Effector memory CD4-positive, alpha-beta T cell (primary cell): ENCODE data around the gene MBOAT7.

Experiments
- DNase-seq, 3 donors: peaks; one replicate each; pipeline ENCODE4 v3.0.0-alpha.2; 2020
- H3K27ac ChIP-seq: 2 replicates; pipeline ENCODE4 v1.7.0; 2013; ENCODE audit warnings: mild to moderate bottlenecking, low read length, moderate library complexity; ENCODE audit not compliant: insufficient read depth, poor library complexity, severe bottlenecking
- H3K27me3 ChIP-seq: replicated peaks from 2 replicates; pipeline ENCODE4 v1.7.0; 2013; ENCODE audit warnings: mild to moderate bottlenecking, low read length; ENCODE audit not compliant: insufficient read depth, control insufficient read depth, poor library complexity, severe bottlenecking
- H3K36me3 ChIP-seq: 2 replicates; pipeline ENCODE4 v1.7.0; 2013; ENCODE audit warnings: mild to moderate bottlenecking, low read length, moderate library complexity; ENCODE audit not compliant: control insufficient read depth, insufficient read depth
- H3K4me1 ChIP-seq: 2 replicates; pipeline ENCODE4 v1.7.0; 2013; ENCODE audit warnings: low read length, mild to moderate bottlenecking; ENCODE audit not compliant: control insufficient read depth, insufficient read depth, poor library complexity, severe bottlenecking
- H3K4me3 ChIP-seq: 2 replicates; pipeline ENCODE4 v1.7.0; 2013; ENCODE audit warnings: low read length, low read depth, mild to moderate bottlenecking; ENCODE audit not compliant: insufficient read depth, poor library complexity, severe bottlenecking
- H3K9me3 ChIP-seq: 2 replicates; pipeline ENCODE4 v1.7.0; 2013; ENCODE audit warnings: mild to moderate bottlenecking, low read length, moderate library complexity; ENCODE audit not compliant: control insufficient read depth

The MBOAT7 gene

DNA sequence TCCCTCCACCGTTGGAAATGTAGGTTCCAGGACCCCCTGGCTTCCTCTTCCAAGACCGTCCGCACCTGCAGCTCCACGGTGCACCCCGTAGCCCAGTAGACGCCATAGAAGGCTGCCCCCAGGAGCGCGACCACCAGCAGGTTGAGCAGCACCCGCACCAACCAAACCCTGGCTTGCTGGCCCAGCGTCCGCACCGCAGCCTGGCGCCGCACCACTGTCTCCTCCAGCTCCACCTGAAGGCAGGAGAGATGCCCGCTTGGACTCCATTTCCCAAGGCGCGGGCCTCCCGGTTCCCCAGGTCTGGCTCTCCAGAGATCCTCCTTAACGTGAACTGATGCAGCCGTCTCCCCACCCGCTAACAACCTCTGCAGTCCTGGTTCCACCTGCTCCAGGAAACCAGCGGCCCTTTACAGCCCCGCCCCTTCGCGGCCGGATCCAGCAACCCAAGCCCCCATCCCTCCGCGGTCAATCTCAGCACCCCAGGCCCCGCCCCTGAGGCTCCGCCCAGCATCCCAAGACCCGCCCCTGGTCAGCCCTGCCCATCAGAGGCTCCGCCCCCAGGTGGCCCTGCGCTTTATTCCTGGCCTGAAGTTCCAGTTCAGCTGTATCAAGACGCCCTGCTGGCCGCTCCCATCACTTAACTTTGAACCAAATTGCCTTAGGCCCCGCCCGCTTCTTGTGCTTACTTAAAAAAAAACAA lies 24.9 kb downstream of the MBOAT7 start:
- no peak overlapping the region for H3K4me3 ChIP-seq
- no peak overlapping the region for H3K27ac ChIP-seq
- H3K27me3 ChIP-seq, result no peaks in the 10 kb centered on the region
- H3K4me1 ChIP-seq, result peaks cover 35% of the 10 kb centered on the region
- H3K9me3 ChIP-seq, result no peaks in the 10 kb centered on the region
- peak; percentile 56 to 71 (median 58) for DNase-seq
- H3K36me3 ChIP-seq, result no peaks in the 10 kb centered on the region

DNA sequence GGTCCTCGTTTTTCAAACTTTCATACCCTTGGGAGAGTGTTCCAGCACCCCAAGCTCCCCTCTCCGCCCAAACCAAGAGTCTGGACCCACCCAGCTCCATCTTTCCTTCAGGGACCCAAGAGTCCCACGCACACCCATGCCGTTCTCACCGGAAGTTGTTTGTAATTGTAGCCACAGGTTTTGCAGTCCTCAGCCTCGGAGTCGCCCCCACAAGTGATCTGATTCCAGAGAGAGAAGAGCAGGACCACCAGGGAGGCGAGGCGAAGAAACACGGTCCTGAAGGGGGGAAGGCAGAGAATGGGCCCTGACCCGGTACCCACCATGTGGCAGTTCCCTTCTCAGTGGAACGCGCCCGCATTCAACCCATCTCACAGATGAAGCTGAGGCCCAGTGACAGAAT lies 26.5 kb downstream of the MBOAT7 start:
- Histone ChIP-seq H3K4me3 (peak overlapping the region; percentile 40), H3K36me3 (peaks cover 6% of the 10 kb centered on the region), H3K9me3 (no peaks in the 10 kb centered on the region), H3K4me1 (peaks cover 43% of the 10 kb centered on the region), H3K27ac (no peak overlapping the region), H3K27me3 (no peaks in the 10 kb centered on the region)
- DNase-seq, result no peak

DNA sequence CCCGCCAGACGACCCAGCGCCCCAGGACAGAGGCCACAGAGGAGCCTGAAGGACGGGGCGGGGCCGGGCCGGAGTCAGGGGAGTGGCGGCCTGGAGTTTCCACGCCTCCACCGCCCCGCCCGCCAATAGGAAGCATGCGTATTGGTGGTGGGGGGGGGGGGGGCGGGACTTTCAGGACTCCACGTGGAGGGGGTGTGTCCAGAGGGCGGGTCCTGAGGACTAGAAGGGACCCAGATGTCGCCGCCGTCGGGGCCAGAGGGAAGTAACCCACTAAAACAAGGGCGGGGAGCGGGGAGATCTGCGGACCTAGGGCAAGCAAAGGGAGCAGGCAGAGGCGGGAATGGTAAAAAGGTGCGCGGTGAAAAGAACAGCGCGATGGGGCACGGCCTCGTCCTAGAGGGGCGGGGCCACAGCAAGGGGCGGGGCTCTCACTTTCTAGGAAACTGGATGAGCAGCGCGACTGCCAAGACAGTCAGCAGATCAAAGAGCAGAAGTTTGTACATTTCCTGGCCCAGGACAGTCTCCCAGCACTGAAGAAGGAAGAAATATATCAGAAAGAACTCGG lies 27.1 kb downstream of the MBOAT7 start:
- Histone ChIP-seq H3K27me3 (no peaks in the 10 kb centered on the region), H3K4me1 (peaks cover 47% of the 10 kb centered on the region), H3K27ac (peak overlapping the region; percentile 25), H3K9me3 (no peaks in the 10 kb centered on the region), H3K4me3 (peak overlapping the region; percentile 40), H3K36me3 (peaks cover 10% of the 10 kb centered on the region)
- DNase-seq, result peak; percentile 66 to 76 (median 67)

DNA sequence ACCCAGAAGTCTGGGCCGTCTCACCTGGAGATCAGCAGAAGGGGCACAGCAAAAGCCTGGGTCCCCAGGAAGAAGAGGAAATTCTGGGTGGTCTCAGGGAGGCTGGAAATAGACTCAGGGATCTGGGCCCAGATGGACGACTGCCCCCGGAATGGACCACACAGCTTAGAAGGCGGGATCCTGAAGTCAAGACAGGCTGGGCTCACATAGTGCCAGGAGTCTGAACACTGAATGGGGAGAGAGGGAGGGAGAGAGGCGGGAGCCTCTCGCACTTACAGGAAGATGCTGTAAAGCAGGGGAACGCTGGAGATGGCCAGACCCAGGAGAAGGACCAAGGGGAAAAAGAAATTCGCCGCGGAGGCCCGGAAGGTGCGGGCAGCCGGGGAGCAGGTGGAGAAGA lies 28.5 kb downstream of the MBOAT7 start:
- no peaks in the 10 kb centered on the region for H3K27me3 ChIP-seq
- peak overlapping the region; percentile 78 for H3K27ac ChIP-seq
- no peak for DNase-seq
- H3K36me3 ChIP-seq, result peaks cover 25% of the 10 kb centered on the region
- peak overlapping the region; percentile 55 for H3K4me3 ChIP-seq
- no peaks in the 10 kb centered on the region for H3K9me3 ChIP-seq
- peaks cover 47% of the 10 kb centered on the region for H3K4me1 ChIP-seq

DNA sequence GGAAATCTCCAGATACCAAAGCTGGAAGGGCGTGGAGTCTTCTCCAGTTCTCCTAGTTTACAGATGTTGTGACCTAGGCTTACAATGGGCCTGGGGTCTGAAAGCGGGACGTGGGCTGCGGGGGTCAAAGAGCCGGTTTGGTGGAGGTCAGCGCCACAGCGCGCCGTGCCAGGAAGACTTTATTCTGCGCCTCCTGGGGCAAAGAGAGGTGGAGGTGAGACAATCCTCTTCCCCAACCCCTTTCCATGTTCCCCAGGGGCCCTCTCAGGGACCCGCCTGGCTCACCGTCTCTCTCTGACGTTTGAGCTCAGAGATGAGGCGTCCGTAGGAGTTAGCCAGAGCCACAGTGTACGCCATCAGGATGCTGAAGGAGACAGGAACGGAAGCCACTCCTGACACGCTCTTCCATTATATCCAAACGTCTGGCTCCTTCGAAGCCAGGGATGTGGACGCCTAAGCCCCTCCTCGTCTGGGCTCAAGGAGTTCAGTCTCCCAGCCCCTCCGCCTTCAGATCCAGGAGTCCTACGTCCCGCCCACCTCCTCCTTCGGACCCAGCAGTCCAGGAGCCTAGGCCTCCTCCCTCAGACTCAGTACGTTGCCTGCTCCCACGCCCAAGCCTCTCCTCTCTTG lies 29.1 kb downstream of the MBOAT7 start:
- Histone ChIP-seq H3K4me1 (peaks cover 52% of the 10 kb centered on the region), H3K27ac (peak overlapping the region; percentile 78), H3K27me3 (no peaks in the 10 kb centered on the region), H3K36me3 (peaks cover 30% of the 10 kb centered on the region), H3K9me3 (no peaks in the 10 kb centered on the region), H3K4me3 (peak overlapping the region; percentile 55)
- no peak for DNase-seq

DNA sequence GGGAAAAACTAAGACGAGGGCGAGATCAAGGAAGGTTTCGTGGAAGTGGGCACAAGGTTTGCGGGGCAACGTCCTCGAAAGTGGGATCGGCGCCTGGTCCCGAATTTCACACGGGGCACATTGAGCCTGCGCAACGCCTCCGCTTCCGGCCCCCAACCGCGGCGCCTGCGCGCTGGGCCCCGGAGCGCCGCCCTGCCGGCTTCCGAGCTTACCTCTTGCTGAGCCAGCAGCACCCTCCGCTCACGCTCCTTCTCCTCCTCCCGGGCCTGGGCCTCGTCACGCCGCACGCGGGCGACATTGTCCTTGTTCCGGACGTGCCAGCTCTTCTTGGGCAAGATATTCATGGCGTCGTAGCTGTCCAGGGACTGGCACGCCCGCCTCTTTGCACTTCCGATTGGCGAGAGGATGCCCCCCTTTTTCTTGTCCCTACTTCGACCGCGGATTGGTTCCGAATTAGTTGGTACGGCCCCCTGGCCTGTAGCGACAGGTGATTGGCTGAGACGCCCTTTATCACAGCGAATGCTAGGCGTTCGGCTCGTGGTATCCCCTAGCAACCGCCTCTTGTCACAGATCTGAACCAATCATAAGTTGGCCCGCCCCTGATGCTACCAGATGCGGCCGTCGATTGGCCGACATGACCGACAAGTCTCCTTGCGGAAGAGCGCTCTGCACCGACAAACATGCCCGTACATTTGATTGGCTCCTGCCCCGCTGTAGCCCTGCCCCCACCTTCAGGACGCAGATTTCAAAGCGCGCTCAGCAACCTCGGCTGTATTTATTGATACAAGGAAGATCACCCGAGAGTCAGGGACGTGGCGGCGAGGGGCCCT lies 29.8 kb downstream of the MBOAT7 start, which contains the start of gene LENG1:
Gene LENG1 (minus strand): TSS at position 370 of the 830 bp plus-strand sequence. CDS start 26 bp downstream, at position 344.
- Histone ChIP-seq H3K27ac (peak within 1 kb of the TSS; percentile 83), H3K4me3 (peak within 1 kb of the TSS; percentile 60), H3K36me3 (peaks cover 38% of the 10 kb centered on the region), H3K9me3 (no peaks in the 10 kb centered on the region), H3K27me3 (no peaks in the 10 kb centered on the region), H3K4me1 (peaks cover 57% of the 10 kb centered on the region)
- peak; percentile 98 to 100 (median 99) for DNase-seq

DNA sequence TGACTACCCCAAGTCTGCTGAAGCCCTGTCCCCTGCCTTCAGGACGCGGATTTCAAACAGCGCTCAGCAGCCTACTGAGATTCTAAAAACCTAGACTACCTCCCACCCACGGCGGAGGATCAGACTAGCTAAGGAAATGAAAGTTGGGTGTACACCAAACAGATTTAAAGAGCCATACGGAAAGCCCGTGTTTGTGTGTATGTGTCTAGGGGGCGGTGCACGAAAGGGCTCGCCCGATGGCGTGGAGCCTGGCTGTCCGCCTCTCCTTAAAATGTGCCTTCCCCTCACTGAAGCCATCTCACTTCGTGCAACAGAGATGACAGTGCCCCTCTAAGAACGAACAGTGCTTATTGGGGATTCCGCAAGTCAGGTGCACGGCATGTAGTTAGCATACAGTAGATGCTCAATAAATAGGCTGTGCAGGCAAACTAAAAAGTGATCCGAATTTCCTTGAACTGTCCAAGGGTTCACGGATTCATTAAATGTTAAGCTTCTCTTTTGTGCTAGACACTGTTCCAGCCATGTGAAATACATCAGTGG lies 30.5 kb downstream of the MBOAT7 start:
- DNase-seq, result no peak
- peaks cover 54% of the 10 kb centered on the region for H3K4me1 ChIP-seq

DNA sequence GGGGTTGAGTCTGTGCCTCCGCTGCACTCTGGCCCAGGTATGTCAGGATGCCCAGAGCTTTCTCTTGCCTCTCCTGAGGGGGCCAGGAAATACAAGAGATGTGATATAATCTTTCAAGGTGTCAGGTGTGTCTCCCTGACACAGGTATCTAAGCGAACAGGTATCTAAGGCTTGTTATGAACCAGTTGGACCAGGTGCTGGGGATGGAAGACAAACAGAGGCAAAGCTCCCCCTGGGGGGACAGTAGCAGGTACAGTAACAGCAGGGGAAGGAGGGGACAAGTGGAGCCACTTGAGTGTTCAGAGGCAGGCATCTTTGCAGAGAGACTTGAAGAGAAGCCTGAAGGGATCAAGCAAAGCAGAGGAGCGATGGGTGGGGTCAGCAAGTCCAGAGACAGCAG lies 32.4 kb downstream of the MBOAT7 start:
- H3K4me1 ChIP-seq, result peaks cover 40% of the 10 kb centered on the region
- H3K4me3 ChIP-seq, result no peak overlapping the region
- no peak for DNase-seq
- no peaks in the 10 kb centered on the region for H3K27me3 ChIP-seq
- peaks cover 64% of the 10 kb centered on the region for H3K36me3 ChIP-seq
- peak overlapping the region; percentile 34 for H3K27ac ChIP-seq
- H3K9me3 ChIP-seq, result no peaks in the 10 kb centered on the region

More for the DNA sequence above, 30.5 kb downstream of the MBOAT7 start:
- H3K9me3 ChIP-seq, result no peaks in the 10 kb centered on the region
- H3K36me3 ChIP-seq, result peaks cover 45% of the 10 kb centered on the region
- H3K27ac ChIP-seq, result peak overlapping the region; percentile 83
- peak overlapping the region; percentile 60 for H3K4me3 ChIP-seq
- H3K27me3 ChIP-seq, result no peaks in the 10 kb centered on the region

DNA sequence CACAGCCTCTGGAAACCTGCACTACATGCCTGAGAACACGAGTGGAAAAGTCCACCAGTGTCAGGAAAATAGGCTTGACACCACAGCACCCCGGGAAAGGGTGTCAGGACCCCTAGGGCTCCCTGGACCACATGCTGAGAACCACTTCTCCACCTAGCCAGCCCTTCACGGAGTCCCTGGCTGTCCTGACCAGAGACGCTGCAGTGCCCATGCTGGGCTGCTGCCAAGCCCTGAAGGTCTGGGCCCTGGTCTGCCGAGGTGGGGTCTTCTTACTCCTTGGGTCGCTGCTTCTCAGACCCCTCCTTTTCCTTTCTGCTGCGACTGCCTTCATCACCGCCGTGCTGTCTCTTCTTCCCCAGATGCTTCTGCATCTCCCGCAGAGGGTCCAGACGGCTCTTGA lies 32.9 kb downstream of the MBOAT7 start:
- H3K27ac ChIP-seq, result no peak overlapping the region
- peaks cover 40% of the 10 kb centered on the region for H3K4me1 ChIP-seq
- peaks cover 66% of the 10 kb centered on the region for H3K36me3 ChIP-seq
- H3K27me3 ChIP-seq, result no peaks in the 10 kb centered on the region
- no peaks in the 10 kb centered on the region for H3K9me3 ChIP-seq
- no peak for DNase-seq
- no peak overlapping the region for H3K4me3 ChIP-seq
